Sigmoid colon (tissue), 4 donors: Measurements from ENCODE around the gene ZNF511.

Experiments
- EP300 ChIP-seq, 4 donors: sonication (generic); formaldehyde crosslinking; IDR thresholded peaks; one replicate each; pipeline ENCODE4 v1.6.1; 2017; ENCODE audit warnings: antibody characterized with exemption in 4 of 4
- POLR2A ChIP-seq, 2 donors: fragments of 450-650 bp; IDR thresholded peaks; one replicate each; pipeline ENCODE4 v1.6.1; 2016; ENCODE audit warnings: antibody characterized with exemption in 2 of 2, mild to moderate bottlenecking in 2 of 2, moderate library complexity in 2 of 2
- POLR2AphosphoS5 ChIP-seq, 4 donors: sonication (generic); formaldehyde crosslinking; IDR thresholded peaks; one replicate each; pipeline ENCODE4 v1.6.1; 2017; ENCODE audit warnings: antibody characterized with exemption in 4 of 4
- TF ChIP-seq, protein P1 (sequence below), 4 experiments: fragments of 450-650 bp in 3 of 4; fragments of 200-600 bp in 1 of 4; IDR thresholded peaks; one replicate each; pipeline ENCODE4 v1.5.1; 2016 to 2019; ENCODE audit warnings: antibody characterized with exemption in 4 of 4, mild to moderate bottlenecking in 3 of 4, moderate library complexity in 2 of 4

DNA sequence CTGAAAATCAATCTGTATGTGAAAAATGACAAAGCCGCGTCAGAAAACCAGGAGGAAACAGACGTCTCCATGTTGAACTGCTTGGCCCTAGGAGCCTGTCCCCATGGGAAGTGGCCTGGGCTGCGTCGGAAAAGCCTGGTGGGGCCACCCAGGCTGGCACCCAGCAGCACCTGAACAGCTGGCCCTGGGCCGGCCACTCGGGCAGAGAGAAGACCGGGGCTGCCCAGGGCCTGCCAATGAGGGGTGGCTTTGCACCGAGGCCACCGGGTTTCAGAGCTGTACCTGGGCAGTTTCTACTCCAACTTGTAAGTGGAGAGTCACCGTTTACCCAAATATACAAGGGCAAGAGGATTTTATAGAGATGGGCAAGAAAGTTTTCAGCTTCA lies 50.2 kb downstream of the ZNF511 start:
- TF ChIP-seq, protein P1, sequence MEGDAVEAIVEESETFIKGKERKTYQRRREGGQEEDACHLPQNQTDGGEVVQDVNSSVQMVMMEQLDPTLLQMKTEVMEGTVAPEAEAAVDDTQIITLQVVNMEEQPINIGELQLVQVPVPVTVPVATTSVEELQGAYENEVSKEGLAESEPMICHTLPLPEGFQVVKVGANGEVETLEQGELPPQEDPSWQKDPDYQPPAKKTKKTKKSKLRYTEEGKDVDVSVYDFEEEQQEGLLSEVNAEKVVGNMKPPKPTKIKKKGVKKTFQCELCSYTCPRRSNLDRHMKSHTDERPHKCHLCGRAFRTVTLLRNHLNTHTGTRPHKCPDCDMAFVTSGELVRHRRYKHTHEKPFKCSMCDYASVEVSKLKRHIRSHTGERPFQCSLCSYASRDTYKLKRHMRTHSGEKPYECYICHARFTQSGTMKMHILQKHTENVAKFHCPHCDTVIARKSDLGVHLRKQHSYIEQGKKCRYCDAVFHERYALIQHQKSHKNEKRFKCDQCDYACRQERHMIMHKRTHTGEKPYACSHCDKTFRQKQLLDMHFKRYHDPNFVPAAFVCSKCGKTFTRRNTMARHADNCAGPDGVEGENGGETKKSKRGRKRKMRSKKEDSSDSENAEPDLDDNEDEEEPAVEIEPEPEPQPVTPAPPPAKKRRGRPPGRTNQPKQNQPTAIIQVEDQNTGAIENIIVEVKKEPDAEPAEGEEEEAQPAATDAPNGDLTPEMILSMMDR (IDR thresholded peaks at IDR 0.05) = no peak
- TF ChIP-seq EP300 (IDR thresholded peaks at IDR 0.05) (no peak), POLR2A (IDR thresholded peaks at IDR 0.05) (no peak), POLR2AphosphoS5 (IDR thresholded peaks at IDR 0.05) (no peak)
